Suppressor macrophage (primary cell): ENCODE results near the gene HOXC13.

Source experiments
- DNase-seq, 4 experiments: peaks; one replicate each; pipeline ENCODE4 v3.0.0-alpha.2; 2020 to 2022

HOXC13 gene

DNA sequence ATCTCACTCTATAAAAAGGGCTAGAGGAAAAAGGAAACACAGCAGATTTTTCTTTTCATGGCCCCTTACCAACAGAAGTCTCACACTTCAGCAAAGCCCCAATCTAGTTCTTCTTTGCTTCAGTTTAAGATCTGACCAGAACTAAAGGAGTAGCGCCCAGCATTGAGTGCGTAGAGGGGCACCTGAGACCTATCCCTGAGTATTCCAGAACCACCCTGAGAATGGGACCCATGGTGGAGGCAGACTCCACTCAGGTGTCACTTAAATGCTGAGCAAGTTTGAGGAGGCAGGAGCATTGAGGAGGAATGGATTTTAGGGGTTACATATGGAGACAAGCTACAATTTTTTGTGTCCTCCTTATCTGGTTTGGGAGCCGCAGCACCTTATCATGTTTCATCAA lies 32.5 kb downstream of the HOXC13 start:
- no peak for DNase-seq

DNA sequence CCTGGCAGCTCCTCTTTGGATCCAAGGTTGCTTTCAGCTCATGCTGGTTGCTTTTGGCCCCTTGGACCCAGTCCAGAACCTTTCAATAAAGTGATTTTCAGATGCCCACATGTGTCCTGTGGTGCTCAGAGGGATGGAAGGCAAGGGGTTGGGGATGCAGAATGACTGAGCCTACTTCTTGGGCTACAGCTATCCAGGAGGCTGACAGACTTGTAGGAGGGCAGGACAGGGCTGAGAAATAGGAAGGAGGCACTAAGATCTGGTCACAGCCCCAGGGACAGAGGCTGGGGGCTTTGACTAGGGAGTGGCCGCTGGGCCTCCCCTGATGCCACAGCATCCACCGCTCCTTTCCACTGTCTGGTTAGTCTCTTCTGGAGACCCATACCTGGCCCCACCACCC lies 33.1 kb downstream of the HOXC13 start:
- no peak for DNase-seq

DNA sequence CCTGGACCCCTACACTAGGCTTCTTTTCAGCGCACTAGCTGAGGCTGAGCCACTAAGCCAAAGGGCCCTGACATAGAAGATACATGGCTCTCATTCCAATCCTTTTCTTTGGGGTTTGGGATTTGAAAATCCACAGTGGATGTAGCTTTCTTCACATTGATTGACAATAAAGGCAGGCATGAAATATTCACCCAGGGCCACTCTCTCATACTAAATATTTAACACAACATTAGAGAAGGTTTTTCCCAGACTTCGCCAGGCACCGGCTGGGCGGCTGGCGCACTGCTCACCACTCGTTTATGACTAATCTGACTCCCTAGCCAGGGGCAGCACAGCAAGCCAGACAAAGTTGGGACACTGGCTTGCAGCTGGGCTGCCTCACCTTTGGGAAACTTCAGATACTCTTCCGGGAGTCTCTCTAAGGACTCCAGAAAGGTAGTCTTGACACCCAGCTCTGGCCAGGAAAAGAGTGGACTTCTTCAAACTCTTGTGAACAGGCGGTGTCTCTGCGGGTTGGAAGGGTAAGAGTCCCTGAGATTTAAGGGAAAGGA lies 33.6 kb downstream of the HOXC13 start:
- no peak for DNase-seq

DNA sequence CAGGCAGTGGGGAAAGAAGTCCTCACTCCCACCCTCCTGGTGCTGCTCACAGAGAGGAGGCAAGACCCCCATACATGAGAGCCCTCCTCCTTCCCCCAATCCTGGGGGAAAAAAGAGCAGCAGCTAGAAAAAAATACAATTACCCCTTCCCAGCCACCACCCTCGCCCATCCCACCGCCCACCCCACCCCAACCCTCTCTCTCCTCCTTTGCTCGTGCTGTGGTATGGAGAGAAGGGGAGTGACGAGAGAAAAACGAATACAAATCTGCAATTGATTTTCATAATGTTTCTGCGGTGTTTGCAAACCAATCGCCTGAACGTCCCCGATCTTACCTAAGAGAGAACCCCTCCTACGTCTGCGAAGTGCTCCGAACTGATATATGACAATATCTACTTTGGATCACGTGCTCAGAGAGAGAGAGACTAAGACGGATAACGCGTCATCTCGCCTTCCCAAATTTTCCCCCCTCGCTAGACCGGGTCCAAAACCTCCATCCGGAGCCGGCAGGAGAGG lies 34.1 kb downstream of the HOXC13 start, which contains the start of gene HOXC11:
Gene HOXC11 (plus strand): TSS at position 405 of the 514 bp plus-strand sequence. CDS start 116 bp downstream, outside the sequence.
- no peak for DNase-seq

DNA sequence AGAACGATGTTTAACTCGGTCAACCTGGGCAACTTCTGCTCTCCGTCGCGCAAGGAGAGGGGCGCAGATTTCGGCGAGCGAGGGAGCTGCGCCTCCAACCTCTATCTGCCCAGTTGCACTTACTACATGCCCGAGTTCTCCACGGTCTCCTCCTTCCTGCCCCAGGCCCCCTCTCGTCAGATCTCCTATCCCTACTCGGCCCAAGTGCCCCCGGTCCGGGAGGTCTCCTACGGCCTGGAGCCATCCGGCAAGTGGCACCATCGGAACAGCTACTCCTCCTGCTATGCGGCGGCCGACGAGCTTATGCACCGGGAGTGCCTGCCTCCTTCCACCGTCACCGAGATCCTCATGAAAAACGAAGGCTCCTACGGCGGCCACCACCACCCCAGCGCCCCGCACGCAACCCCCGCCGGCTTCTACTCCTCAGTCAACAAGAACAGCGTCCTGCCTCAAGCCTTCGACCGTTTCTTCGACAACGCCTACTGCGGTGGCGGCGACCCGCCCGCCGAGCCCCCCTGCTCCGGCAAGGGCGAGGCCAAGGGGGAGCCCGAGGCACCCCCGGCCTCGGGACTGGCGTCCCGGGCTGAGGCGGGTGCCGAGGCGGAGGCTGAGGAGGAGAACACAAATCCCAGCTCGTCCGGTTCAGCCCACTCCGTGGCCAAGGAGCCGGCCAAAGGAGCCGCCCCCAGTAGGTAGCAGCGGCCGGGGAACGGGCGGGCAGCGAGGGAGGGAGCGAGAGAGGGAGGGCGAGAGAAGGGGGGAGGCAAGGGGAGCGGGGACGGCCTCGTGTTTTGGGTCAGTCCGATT lies 34.8 kb downstream of the HOXC13 start:
- DNase-seq = no peak

DNA sequence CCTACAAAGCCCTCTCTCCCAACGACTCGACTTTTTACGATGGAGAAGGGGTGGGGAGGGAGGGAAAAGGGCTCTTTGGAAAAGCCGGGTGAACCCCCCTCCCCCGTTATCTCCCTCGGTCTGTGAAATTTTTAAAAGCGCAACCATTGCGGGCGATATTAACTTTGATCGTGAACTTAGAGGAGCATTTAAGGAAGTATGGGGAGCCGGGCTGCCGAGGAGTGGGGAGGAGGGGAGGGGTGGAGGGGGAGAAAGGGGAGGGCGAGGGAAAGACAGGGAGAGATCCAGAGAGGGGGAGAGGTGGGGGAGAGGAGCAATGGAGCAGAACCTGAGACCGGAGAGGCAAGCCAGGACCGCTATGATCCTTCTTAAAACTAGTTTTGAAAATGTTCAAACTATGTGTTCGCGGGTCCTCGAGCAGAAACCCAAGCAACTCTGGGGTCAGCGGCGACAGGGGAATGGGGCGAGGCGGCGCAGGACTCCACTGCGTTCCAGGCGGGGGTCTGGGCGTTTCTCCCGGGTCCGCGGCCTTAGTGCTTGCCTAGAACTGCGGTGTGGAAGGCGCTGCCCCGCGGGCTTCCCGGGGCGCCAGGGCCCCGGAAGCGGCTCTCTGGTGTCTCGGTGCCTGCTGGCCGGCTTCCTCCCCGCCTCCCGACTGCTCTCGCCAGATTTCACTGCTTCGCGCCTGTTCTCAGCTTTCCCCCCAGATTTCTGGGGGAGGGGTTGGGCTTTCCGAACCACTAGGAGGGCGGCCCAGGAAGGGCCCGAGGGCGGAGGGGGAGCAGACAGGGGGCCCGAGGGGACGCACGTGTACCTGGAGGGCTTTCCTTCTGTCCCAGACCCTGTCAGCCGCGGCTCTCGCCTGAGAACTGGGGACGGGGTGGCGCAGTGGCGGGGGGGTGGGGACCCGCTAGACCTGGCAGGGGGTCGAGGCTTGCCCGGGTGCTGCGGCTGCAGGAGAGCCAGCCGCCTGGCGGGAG lies 35.7 kb downstream of the HOXC13 start, which contains the start of gene HOTAIR:
Gene HOTAIR (minus strand): TSS at position 871 of the 980 bp plus-strand sequence.
- peak; percentile 17 to 62 (median 38) for DNase-seq

DNA sequence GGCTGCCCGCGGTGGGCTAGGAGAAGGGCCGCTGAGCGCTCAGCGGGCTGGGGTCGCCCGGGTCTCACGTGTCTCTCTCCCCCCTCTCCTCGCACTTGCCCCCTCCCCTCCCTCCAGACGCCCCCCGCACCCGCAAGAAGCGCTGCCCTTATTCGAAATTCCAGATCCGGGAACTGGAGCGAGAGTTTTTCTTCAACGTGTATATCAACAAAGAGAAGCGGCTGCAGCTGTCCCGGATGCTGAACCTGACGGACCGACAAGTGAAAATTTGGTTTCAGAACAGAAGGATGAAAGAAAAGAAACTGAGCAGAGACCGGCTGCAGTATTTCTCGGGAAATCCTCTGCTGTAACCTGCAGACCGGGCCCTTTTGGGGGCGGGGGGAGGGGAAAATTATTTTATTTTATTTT lies 36.4 kb downstream of the HOXC13 start:
- DNase-seq = no peak

DNA sequence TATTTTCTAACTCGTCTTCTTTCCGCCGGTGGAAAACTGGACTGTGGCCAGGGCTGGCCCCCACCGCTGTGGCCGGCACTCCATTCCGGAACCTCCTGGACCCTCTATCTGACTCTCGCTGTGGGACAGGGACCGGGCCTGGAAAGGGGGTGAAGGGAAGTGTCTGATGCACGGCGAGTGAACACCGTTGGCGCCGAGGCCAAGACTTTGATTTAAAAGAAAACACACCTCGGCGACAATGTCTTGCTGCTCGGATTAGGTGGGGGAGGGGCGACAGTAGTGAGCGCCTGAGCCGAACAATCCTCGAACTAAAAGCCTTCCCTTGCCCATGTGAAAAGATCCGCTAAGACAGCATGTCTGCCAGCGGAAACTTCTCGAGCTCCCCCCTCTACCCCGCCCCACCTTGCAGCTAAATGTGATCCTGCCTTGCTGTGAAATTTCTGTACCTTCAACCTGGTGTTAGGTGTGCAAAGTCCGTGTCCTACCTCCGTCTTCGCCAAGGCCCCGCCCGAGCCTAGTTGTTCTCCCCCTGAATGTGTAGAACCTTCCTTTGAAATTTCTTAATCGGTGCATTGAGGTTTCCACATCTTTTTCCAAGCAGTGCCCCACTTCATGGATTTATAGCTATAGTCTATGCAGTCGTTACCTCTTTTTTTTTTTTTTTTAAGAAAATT lies 37.0 kb downstream of the HOXC13 start:
- no peak for DNase-seq

DNA sequence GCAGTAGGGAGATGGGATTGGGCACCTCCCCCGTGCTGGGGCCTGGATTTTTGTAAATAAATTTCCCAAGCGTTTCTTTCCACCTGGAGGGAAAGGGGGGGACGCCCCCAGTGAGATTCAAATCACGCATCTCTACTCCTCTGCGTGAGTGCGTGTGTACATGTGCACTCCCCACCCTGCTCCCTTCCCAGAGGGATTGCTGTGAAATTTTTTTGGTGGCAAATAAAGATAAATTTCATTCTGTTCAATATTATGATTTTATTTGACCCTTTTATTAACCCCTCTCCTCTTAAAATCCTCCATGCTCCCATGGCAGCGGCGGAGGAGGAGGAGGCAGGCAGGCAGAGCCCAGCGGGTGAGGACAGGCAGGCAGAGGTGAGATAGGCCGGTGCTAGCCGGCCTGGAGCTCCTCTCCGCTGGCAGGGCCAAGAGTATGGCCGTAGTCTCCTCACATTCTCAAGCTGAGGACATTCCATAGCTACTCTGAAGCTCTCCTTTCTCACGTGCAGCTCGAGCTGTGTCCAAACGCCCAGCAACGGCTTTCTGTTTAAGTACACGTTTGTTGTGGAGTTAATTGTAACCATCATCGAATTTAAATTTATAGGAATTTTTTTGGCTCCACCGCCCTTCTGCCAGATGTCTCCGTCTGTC lies 37.7 kb downstream of the HOXC13 start:
- DNase-seq = no peak

DNA sequence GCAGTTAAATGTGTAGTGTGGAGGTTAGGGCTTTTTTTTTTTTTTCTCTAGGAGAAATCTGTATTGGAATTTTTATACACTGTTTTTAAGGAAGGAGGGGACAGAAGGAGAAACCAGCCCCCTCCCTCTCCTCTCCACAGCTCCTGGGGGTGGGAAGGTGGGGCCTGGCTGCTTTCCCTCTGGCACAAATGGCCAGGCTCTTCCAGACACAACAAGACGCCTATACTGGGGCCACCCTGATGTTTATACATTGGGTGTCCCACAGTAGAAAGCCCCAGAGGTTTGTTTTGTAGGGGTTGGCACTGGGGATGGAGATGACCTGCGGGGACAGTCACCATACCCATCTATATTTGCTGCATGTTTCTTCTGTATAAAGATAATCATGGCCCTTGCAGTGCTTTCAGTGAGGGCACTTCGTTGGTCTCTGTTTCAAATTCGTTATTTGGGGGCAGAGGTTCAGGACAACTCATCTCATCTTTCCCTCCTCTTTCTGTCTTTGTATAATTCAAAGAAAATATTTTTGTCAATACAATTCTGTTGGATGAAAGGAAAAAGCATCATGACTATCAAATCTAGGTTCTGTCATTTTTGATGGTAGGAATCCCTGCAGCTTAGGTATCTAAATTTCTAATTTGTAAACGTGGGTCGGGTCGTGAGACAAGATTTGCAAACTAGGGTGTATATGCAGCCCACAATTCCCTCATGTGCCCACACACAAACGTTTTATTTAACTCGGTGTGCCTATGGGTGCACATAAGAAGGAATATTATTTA lies 38.4 kb downstream of the HOXC13 start:
- no peak for DNase-seq

DNA sequence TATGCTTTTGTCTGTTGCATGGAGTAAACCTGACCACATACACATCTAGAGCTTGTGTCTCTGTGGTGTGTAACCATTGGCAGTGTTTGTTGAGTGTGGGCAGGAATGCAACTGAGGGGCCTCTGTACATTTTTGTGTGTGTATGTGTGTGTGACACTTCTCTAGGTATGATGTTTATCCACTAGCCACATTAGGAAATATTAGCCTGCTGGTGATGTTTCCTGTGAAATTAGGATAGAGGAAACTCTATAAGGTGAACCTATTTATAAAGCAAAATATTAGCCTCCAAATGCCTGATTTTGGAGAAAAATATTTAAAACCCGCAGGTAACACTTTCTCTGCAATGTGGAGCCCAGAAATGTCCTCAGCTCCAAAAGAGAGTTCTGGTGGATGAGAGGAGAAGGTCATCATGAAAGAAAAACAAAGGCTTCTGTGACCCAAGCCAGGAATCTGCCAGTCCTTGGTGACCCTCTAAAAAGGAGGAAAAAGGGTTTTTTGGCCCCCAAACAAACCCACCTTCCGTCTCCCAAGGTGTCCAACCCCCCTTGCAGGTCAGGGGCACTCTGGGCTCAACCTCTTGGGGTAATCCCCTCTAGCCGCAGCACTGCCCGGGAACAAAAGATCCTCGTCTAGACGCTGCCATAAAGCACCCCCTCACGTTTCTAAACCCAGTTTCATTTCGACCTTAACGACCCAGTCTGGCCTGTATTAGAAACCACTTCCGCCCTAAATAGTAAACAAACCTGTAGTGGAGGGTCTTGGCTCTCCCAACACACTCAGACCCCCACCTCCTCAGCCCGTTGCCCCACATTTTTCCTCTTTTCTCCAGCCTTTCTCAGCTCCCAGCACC lies 39.2 kb downstream of the HOXC13 start:
- DNase-seq = no peak

DNA sequence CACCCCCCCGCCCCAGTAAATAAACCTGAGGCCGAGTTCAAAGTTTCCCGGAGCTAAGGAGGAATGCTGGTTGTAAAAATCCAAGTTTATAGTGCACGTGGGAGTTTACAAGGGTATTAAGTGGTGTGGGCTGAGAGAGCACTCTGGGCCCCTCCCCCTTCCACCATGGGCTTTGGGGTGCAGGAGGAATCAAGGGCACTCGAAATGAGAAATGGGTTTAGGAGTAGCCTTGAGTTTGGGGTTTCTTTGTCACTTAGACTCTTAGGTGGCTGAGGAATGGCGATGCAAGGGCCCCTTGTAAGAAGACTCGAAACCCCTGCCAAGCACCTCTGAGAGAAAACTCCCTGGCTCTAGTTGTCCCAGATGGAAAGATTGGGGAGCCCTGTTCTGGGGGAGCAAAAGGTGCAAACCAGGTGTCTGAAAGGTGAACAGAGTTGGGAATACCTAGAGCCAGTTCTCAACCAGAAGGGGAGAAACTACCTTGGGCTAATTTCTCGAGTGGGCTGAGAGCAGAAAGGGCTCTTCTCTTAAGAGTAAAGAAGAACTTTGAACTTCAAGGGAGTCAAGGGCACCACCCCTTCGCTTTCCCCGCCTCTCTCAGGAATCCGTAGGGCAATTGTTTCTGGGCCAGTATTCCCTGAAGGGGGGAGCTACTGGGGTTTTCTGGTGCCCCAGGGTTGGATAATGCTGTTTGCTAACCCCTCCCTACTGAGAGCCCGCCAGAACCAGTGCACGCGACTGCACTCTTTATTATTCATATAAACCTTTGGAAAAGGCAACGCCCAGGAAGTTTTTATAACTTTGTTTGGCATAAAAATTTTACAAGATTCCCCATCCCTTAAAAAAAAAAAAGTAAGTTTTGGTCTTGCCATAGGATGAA lies 40.1 kb downstream of the HOXC13 start:
- no peak for DNase-seq

DNA sequence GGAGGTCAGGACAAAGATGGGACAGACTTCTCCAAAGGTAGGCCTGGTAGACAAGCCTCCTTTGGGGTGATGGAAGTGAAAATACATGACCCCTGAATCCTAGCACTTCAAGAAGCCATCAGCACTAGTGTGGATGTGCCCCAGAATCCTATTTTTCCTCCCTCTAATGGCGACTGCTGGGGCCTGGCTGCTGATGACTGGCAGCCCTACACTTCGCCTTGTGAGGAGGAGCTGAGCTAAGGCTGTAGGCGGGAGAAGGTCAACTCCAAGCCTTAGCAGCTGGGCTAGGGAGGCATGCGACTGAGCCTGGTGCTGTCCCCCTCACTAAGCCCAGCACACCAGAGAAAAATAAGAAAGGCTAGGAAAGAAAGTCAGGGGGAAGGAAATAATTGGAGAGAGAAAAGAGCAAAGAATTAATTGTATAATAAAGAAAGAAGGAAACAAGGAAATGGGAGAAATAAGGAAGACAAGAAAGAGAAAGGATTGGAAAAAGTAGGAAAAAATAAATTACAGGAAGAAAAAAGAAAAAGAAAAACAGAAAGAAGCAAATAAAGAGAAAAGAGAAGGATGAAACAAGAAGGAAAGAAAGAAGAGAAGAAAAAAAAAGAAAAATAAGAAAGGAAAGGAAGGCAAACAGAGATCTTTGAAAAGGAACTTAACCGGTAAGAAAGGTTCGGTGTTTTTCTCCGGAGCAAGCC lies 41.6 kb downstream of the HOXC13 start:
- no peak for DNase-seq

DNA sequence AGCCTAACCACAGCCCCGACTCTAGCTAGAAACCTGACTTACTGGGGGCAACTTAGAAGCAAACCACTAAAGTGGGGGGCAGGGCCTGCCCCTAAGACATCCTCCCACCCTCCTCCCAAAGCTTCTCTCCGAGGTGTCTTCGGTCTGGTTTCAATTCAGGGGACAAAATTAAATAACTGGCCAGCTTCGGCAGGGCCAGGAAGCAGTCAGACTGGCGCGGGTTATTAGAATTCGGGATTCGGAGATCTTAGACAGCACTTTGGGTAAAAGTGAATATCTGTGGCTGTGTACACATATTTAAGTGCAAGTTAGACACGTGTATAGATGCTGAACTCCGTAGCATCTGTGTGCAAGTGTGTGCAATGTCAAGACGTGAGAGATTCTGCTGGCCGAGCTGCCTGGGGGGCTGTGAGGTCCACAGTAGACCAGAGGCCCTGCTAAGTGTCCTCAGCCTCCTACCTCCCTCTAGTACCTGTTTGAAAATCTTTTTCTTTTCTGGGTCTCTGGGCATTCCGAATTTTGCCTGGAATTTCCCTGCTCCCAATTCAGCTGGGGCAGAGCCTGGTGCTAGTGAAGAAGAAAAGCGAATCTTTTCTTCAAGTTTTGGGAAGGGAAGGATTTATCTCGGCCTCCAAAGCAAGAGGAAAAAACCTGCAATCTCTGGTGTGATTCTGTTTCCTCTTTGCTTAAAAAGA lies 42.3 kb downstream of the HOXC13 start:
- DNase-seq = no peak

DNA sequence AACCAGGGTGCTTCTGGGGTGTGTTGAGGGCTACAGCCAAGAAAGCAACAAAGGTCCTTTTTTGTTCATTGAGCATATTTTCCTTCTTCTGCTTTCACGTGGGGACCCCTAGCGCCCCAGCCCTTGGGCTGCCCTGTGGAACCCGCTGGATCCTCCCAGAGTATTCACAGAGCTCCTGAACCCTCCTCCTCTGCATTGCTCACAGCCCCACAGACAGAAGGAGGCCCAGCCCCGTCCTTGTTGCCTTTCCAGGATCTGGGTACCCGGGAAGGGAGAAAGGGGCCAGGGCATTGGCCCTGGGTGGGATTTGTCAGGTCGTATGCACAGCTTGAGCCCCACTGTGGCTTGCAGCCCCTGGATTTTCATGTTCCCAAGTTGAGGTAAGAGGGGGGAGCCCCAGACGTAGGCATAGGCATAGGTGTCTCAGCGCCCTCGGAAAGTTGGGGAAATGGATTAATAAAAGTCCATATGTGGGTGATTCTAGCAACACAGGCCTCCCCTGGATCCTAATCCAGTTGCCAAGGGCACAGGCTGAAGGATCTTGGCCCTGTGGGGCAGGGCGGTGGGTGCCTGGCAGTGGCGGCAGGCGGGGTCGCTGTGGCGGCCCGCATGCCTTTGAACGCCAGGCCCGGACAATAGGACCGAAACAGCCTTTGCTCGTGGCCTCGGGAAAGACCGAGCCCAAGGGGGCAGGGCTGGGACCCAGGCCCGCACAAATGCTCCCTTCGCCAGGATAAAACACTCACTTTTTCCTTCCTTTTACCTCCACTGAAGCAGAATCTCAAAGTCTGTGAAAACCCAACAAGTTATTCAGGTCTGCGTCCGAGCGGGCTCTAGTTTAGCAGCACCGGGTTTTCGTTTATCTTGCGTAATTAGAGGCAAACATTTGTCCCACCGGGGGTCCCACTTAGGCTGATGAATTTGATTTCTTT lies 43.3 kb downstream of the HOXC13 start:
- DNase-seq = no peak
